ENCODE results near the gene JAKMIP2. TPM values are rescaled to one million over a fixed set of nuclear protein-coding genes. Genes with fewer than 3 reads are reported as not detected.

The JAKMIP2 gene
- total RNA-seq, 4 donors from 2014 or later: 0.28 to 2.0 (median 0.73) TPM

- ATAC-seq (ENCODE audit: low FRiP score): no peak
- no peak for DNase-seq (ENCODE audit: low spot score)
- TF ChIP-seq, protein P1, sequence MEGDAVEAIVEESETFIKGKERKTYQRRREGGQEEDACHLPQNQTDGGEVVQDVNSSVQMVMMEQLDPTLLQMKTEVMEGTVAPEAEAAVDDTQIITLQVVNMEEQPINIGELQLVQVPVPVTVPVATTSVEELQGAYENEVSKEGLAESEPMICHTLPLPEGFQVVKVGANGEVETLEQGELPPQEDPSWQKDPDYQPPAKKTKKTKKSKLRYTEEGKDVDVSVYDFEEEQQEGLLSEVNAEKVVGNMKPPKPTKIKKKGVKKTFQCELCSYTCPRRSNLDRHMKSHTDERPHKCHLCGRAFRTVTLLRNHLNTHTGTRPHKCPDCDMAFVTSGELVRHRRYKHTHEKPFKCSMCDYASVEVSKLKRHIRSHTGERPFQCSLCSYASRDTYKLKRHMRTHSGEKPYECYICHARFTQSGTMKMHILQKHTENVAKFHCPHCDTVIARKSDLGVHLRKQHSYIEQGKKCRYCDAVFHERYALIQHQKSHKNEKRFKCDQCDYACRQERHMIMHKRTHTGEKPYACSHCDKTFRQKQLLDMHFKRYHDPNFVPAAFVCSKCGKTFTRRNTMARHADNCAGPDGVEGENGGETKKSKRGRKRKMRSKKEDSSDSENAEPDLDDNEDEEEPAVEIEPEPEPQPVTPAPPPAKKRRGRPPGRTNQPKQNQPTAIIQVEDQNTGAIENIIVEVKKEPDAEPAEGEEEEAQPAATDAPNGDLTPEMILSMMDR (IDR thresholded peaks at IDR 0.05): no peak
Measured at GRCh38 chr5:147756566-147756965, 26.0 kb downstream of the JAKMIP2 start.

GRCh38 chr5:147754372-147755122, 28.0 kb downstream of the JAKMIP2 start:
- TF ChIP-seq, protein P1 (IDR thresholded peaks at IDR 0.05): no peak
- DNase-seq (ENCODE audit: low spot score): no peak
- no peak for ATAC-seq (ENCODE audit: low FRiP score)

DNA sequence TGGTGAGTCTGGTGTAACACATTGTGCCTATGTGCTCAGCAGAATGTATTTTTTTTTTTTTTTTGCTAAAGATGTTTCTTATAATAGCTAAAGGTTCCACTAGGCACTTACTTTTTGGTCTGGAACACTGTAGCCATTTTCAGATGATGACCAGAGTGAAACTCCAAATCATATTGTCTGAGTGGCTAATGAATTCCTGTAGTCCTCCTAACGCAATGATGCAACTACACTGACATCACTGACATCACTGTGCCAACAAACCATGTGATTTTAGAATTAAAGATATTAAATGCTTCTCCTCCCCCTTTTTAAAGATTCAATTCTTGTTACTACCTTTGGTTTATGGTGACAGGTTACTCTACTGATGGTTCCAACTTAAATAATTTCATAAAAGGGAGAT, 28.8 kb downstream of the JAKMIP2 start:
- DNase-seq (ENCODE audit: low spot score): no peak
- TF ChIP-seq, protein P1 (IDR thresholded peaks at IDR 0.05): no peak
- no peak for ATAC-seq (ENCODE audit: low FRiP score)

DNA sequence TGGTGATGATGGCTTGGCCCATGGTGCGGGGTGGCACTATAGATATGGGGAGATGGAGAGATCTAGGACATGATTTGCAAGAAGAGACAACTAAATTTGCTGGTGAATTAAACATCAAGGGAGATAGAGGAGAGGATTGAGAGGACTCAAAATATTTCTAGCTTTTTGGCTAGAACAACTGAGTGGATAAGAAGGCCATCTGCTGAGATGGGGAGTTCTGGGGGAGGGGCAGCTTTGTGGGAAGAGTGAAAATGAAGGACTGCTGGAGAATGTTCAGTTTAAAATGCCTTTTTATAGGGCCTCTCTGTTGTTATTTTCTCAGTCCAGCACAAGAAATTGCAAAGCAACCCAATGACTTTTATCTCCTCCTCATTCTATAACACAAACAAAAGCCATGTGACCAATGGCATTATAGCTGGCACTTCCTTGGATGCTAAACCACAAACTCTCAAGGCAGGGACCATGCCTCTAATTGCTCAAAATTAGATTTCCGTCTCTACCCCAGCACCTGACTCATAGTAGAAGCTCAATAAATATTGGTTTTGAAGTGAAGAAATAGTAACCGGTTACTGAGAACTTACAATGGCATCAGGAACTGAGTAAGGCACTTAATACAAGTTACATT, 29.8 kb downstream of the JAKMIP2 start:
- TF ChIP-seq, protein P1 (IDR thresholded peaks at IDR 0.05): no peak
- DNase-seq (ENCODE audit: low spot score): no peak
- ATAC-seq (ENCODE audit: low FRiP score): no peak

- TF ChIP-seq, protein P1 (IDR thresholded peaks at IDR 0.05): no peak
- DNase-seq (ENCODE audit: low spot score) (no peak), ATAC-seq (ENCODE audit: low FRiP score) (no peak)
Measured at GRCh38 chr5:147752033-147752432, 30.5 kb downstream of the JAKMIP2 start.

GRCh38 chr5:147751156-147751830, 31.2 kb downstream of the JAKMIP2 start:
- ATAC-seq (ENCODE audit: low FRiP score): no peak
- DNase-seq (ENCODE audit: low spot score): no peak
- TF ChIP-seq, protein P1 (IDR thresholded peaks at IDR 0.05): no peak

Data from omental fat pad (tissue), 4 donors.